ENCODE results near the gene RECK.
A peak's percentile ranks its signal among the peaks of the same experiment; 100 is the strongest.

RECK gene

DNA sequence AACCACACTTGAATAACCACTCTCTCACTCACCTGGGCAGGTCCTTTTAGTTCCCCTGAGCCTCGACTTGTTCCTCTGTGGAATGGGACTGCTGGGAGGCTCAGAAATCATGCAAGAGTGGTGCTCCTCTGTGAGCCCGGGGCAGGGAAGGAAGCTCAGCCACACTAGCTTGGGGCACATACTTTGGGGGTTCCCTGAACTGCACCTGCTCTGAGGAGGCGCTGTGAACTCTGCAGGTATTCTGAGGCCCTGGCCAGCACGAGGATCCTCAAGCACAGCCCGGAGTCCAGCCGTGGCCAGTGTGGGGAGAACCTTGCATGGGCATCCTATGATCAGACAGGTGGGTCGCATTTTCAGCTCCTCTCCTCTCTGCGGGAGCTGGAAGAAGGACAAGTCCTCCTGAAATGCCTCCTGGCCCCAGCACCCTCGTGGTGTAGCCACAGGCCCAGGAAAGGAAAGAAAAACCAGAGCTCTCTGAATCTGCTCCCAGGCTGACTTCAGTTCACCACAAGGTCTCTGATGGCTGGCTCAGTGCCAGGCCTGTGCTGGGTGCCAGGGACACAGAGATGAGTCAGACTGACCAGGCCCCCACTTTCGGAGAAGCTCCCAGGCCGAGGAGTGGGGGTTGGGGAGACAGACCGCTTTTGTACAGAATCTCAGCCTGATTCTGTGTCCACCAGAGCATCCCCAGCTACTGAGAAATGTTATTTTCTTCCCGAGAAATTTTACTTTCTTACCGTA, 111.8 kb downstream of the RECK start:
- ChIA-PET POLR2A (interaction anchor here (1.0 to 1.9 kb wide), 8 partner anchors 12 to 46 kb away, joined by 3 to 13 read pairs (median 8); partner anchors contain the start of genes CLTA and GLIPR2), CTCF (interaction anchor here (0.6 to 12.5 kb wide), 7 partner anchors 9 to 203 kb away, joined by 3 to 103 read pairs (median 4); partner anchors contain the start of genes CLTA and GLIPR2)
- H3K4me3 ChIP-seq (ENCODE audit: low read depth, low read length): no peak overlapping the region; the same call in 1 of the 2 replicates
- TF ChIP-seq, protein P1, sequence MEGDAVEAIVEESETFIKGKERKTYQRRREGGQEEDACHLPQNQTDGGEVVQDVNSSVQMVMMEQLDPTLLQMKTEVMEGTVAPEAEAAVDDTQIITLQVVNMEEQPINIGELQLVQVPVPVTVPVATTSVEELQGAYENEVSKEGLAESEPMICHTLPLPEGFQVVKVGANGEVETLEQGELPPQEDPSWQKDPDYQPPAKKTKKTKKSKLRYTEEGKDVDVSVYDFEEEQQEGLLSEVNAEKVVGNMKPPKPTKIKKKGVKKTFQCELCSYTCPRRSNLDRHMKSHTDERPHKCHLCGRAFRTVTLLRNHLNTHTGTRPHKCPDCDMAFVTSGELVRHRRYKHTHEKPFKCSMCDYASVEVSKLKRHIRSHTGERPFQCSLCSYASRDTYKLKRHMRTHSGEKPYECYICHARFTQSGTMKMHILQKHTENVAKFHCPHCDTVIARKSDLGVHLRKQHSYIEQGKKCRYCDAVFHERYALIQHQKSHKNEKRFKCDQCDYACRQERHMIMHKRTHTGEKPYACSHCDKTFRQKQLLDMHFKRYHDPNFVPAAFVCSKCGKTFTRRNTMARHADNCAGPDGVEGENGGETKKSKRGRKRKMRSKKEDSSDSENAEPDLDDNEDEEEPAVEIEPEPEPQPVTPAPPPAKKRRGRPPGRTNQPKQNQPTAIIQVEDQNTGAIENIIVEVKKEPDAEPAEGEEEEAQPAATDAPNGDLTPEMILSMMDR (IDR thresholded peaks at IDR 0.05; ENCODE audit: insufficient read depth, low read length, missing control alignments): no peak
- DNase-seq (ENCODE audit: low read depth, low spot score): peak; percentile 77

DNA sequence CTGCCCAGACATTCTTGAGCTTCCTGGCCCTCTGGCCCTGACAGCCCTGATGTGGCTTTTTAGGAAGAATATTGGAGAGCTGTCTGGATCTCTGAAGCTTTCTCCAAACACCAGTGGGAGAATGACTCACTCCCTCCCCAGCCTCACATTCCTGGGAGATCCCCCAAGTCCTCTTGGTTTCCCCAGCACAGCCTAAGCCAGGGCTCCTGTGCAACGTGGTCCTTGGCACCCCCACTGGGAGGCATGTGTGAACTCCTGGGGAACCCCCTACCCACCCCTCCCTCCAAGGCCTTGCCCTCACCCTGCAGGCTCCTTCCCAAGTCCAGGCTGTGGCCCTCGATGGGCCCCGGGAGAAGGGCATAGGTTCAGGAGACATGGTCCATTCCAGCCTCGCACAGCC, 112.5 kb downstream of the RECK start:
- TF ChIP-seq, protein P1 (IDR thresholded peaks at IDR 0.05; ENCODE audit: insufficient read depth, low read length, missing control alignments): no peak
- no peak overlapping the region; the same call in 1 of the 2 replicates for H3K4me3 ChIP-seq (ENCODE audit: low read depth, low read length)
- ChIA-PET POLR2A (interaction anchor here (1.0 to 1.9 kb wide), 8 partner anchors 12 to 47 kb away, joined by 3 to 13 read pairs (median 8); partner anchors contain the start of genes CLTA and GLIPR2), CTCF (interaction anchor here (0.6 to 12.5 kb wide), 7 partner anchors 9 to 204 kb away, joined by 3 to 103 read pairs (median 4); partner anchors contain the start of genes CLTA and GLIPR2)
- DNase-seq (ENCODE audit: low read depth, low spot score): no peak

DNA sequence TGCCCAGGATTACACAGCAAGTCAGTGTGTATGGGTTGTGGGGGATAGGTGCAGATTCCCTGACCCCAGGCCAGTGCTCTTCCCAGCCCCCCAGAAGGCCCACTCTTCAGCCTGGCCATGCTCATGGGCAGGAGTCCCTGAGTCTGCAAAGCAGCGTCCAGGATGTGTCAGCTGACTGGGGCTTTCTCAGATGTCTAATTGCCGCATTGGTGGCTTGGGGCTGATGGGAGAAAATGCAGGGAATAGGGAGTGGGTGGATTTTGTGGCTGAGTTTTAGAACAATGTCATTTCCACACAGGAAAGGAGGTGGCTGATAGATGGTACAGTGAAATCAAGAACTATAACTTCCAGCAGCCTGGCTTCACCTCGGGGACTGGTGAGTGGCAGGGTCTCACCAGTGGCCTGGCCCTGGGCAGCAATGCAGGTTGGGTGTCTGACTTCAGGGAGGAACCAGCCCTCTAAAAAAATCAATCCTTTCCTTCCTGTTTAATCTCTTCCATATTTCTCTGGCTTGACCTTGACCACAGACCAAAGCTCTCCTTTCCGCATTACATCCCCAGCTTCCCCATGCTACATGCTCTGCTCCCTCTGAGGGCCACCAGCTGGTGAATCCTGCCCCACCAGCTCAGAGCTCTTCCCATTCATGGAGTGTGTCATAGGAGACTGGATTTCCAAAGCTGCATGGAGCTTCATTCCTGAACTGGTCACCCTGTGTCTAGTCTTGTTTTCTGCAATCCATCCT, 114.0 kb downstream of the RECK start:
- CTCF ChIA-PET: interaction anchor here (0.9 to 12.5 kb wide), 5 partner anchors 9 to 40 kb away, joined by 3 to 103 read pairs (median 3); partner anchors contain the start of gene CLTA
- DNase-seq (ENCODE audit: low read depth, low spot score): no peak
- no peak overlapping the region for H3K4me3 ChIP-seq (ENCODE audit: low read depth, low read length)
- POLR2A ChIA-PET: interaction anchor here (1.0 to 2.1 kb wide), 2 partner anchors 9 to 12 kb away, joined by 3 to 8 read pairs; no protein-coding TSS in a partner anchor
- TF ChIP-seq, protein P1 (IDR thresholded peaks at IDR 0.05; ENCODE audit: insufficient read depth, low read length, missing control alignments): no peak

DNA sequence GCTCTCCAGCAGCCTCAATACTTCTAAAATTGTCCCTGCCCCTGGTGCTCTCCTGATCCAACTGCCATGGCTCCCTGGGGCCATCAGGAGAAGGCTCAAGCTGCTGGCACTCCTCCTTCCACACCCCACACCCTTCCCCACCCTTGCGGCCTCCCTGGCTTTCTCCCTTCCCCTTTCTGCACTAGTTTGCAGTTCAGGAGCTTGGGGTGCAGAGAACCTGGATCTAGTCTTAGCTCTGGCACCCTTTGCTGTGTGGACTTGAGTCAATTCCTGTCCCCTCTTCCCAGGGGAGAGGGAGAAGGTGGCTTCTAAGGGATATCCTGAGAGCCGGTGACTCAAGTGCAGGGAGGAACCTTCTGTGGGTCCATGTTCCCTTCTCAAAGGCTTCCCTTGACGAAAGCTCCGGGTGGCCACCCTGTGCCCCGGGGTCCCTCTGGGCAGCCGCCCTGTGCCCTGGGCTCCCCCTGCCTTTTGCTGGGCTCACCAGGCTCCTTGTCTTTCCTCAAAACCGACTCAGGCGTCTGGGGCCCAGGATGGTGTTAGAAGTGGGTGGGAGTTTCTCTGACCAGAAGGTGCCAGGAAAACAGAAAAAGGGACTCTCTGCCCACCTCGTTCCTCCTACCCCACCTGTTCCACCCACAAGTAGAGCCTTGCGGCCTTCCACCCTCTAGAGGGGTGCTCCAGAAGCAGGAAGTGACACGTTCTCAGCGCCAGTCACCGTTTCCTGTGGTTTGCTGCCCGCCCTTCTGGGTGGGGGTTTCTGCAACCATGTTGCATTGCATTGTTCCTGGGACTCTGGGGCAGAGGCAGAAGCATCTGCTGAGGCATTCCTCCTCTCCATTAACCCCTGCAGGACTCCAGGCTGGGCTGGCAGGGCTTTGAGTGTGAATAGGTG, 114.8 kb downstream of the RECK start:
- TF ChIP-seq, protein P1 (IDR thresholded peaks at IDR 0.05; ENCODE audit: insufficient read depth, low read length, missing control alignments): no peak
- ChIA-PET POLR2A (interaction anchor here (1.0 to 2.1 kb wide), 2 partner anchors 8 to 12 kb away, joined by 3 to 8 read pairs; no protein-coding TSS in a partner anchor), CTCF (interaction anchor here (0.9 to 12.5 kb wide), 4 partner anchors 10 to 206 kb away, joined by 3 to 103 read pairs (median 3); no protein-coding TSS in a partner anchor)
- no peak for DNase-seq (ENCODE audit: low read depth, low spot score)
- no peak overlapping the region for H3K4me3 ChIP-seq (ENCODE audit: low read depth, low read length)

DNA sequence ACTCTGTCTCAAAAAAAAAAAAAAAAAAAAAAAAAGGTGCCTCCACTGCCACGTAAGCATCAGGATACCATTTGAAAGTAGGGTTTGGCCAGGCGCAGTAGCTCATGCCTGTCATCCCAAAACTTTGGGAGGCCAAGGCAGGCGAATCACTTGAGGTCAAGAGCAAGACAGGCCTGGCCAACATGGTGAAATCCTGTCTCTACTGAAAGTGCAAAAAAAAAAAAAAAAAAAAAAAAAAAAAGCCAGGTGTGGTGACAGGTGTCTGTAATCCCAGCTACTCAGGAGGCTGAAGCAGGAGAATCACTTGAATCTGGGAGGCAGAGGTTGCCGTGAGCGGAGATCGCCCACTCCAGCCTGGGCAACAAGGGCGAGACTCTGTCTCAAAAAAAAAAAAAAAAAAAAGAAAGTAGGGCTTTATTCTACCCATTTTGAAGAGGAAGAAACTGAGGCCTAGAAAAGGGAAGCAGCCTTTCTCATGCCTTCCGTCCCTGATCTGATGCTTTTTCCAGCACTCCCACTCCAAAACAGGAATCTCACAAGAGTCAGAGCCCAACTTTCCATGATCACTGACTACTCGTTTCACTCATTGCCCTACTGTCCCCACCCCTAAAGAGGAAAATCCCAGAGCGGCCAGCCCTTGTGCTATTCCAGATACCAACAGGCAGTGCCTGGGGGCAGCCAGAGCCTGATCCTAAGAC, 116.2 kb downstream of the RECK start:
- CTCF ChIA-PET: interaction anchor here (1.4 to 12.5 kb wide), 2 partner anchors 11 to 207 kb away, joined by 3 to 103 read pairs; no protein-coding TSS in a partner anchor

More for the DNA sequence above, 116.2 kb downstream of the RECK start:
- H3K4me3 ChIP-seq (ENCODE audit: low read depth, low read length): no peak overlapping the region
- POLR2A ChIA-PET: interaction anchor here (2.1 kb wide), 1 partner anchor 10 kb away, joined by 8 read pairs; no protein-coding TSS in a partner anchor
- DNase-seq (ENCODE audit: low read depth, low spot score): no peak
- TF ChIP-seq, protein P1 (IDR thresholded peaks at IDR 0.05; ENCODE audit: insufficient read depth, low read length, missing control alignments): no peak

Measured in AG04449 (cell line).